HG03439 (cell line): ENCODE results near the gene ANXA4.

Source experiments
- ATAC-seq: cut with Tn5 transposase; IDR thresholded peaks from one replicate; pipeline ENCODE4 v1.9.1; 2021; ENCODE audit warnings: mild to moderate bottlenecking, moderate library complexity; ENCODE audit not compliant: unreplicated experiment

ANXA4 gene

DNA sequence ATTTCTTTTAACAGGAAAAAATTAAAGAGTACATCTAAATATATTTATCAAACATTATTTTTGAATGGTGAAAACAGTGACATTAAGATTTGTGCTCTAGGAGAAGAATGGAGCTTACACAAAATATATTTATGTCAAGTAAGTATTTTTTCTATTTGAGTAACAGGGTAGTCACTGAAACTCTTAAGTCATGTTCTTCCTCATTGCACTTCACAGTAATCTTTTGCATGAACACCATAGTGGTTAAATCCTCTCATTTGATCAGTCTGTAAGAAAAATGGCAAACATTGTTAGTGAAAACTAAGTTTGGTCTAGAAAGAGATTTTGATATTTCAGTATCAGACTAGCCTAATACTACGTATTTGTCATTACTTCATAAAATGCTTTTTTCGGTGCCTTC lies 95.6 kb downstream of the ANXA4 start:
- no peak for ATAC-seq

DNA sequence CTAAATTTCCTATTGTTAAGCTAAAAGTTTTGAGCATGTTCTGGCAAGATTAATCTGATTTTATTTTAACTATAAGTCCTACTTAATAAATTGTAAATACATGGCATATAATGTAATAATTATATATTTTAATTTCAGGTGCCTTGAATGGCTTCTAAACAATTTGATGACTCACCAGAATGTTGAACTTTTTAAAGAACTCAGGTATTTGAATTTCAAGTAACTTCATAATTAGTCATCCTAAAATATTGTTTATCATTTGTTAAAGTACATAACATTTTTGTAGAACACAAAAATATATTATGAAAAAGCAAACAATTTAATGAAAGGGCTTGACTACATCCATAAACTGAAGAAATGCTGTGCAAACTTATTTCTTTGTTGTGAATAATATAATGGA lies 102.1 kb downstream of the ANXA4 start:
- ATAC-seq = no peak

DNA sequence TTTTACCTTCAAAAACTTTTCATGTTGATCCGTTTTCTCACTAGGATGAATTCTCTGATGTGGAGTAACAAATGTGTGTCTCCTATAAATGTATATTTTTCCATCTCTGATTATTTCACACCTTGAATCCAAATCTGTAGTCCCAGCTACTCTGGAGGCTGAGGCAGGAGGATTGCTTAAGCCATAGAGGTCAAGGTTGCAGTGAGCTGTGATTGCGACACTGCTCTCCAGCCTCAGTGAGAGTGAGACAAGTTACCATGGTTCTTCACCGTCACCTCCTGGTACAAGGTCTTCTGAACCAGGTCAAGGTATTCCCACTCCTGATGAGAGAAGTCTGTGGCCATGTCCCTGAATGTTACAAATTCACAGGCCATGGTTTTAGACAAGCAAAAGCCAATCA lies 102.6 kb downstream of the ANXA4 start:
- no peak for ATAC-seq

DNA sequence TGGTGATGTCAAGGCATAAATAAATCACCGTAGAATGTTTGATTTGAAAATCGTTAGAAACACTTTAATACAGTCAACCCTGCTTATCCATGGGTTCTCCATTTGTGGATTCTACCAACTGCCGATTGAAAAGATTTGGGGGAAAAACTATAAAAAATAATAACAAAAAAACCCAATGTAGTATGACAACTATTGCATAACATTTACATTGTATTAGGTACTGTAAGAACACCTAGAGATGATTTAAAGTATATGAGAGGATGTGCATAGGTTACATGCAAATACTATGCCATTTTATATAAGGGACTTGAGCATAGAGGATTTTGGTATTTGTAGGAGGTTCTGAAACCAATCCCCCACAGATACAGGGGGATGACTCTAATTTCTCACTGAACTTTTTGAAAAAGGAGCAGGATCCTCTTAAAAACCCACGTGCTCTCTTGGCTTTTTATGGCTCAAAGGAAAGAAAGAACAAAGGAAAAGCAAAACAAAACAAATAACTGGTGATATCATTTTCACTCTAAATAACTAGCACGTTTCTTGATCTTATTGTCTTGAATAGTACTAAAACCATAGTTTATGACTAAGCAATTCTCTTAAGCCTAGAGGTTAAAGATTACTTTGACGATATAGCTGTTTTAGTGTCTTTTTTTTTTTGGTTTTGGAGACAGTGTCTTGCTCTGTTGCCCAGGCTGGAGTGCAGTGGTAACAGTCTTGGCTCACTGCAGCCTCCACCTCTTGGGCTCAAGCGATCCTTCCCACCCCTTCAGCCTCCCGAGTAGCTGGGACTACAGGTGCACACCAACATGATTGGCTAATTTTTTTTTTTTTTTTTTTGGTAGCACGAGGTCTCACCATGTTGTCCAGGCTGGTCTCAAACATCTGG lies 104.5 kb downstream of the ANXA4 start:
- ATAC-seq = no peak

DNA sequence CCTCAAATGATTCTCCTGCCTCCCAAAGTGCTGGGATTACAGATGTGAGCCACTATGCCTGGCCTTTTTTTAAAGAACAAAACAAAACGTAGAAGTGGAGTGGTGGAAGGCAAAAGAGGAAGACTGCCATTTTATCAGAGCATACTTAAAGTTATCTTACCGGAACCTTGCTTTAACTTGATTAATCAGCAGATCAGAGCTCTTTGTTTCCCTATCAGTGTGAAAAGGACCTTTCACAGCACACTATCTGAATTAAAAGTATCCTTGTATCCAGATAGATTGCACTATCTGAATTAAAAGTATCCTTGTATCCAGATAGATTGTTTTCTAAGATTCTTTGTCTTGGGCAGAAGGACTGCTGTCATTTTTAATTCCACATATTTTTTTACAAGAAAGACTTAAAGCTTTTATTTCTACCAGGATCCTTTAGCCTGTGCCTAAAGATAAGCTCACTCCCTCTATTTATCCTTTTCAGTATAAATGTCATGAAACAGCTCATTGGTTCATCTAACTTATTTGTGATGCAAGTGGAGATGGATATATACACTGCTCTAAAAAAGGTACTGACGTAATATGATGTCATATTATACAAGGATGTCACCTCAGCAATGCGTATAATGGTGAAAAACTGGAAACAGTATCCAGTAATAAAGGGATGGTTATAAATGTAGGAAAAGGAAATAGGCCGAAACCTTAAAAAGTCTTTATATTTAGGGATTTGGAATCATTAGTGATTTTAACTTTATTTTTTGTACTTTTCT lies 105.3 kb downstream of the ANXA4 start:
- ATAC-seq = no peak

DNA sequence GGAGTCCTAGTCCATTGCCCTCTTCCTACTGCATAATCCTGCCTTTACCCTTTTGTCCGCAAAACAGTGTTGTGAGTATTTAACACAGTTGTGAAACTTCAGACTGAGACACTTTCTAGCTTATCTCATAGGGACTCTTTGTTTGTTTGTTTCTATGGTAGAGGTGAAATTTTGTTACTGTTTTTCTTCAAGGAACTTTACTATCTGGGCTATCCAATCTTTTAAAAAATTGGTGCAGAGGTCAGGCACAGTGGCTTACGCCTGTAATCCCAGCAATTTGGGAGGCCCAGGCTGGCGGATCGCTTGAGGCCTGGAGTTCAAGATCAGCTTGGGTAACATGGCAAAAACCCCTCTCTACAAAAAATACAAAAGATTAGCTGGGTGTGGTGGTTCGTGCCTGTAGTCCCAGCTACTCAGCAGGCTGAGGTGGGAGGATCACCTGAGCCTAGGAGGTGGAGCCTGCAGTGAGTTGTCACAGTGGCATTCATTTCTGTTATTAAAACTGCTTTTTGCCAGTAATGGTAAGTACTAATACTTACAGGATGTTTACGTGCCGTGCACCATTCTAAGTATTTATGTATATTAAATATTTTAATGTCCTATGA lies 106.4 kb downstream of the ANXA4 start:
- ATAC-seq = no peak

DNA sequence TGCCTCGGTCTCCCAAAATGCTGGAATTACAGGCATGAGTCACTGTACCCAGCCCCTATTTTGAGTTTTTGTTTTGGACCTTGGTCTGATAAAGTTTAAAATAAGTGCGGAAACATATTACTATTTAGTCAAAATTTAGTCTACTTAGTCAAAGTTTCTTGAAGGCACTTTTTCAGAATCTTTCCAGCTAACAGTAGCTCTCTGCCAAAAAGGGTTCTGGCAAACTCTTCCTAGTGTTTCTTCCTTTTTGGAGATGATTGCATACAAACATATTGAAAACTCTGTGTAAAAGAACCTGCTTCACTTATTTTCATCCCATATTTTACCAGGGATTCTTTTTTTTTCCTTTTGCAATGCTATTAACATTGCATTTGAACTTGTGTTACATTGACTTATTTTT lies 116.3 kb downstream of the ANXA4 start:
- ATAC-seq = no peak

DNA sequence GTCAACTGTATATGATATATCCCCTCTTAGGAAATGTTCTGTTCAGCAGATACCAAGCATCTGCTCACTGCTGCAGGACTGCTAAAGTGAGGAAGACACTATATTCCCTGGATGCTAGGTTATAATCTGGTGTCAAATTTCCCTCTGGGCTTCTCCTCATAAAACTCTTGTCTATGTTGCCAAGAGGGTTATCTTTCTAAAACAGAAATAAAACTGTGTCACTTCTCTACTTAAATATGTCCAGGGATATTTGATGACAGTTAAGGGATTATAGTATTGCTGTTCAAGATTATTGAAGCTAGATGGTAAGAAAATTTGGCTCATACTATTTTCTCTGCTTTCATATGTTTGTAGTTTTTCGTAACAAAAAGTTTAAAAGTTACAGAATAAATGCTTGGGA lies 121.4 kb downstream of the ANXA4 start:
- ATAC-seq = no peak
